ENCODE data around the gene HAND1.

- TF ChIP-seq CTCF (IDR thresholded peaks at IDR 0.05) (no peak), POLR2A (IDR thresholded peaks at IDR 0.05) (no peak), EP300 (IDR thresholded peaks at IDR 0.05) (no peak)
Observed at GRCh38 chr5:154449786-154450185, 28.2 kb downstream of the HAND1 start.
